Renal cortex interstitium (tissue), 11 donors: Measurements from ENCODE around the gene CADM2. TPM values are rescaled to one million over a fixed set of nuclear protein-coding genes. Genes with fewer than 3 reads are reported as not detected.

Experiments used
- DNase-seq, 11 donors: peaks; one replicate each; pipeline ENCODE4 v3.0.0-alpha.2; 2013; ENCODE audit warnings: low read depth in 9 of 11, low spot score in 4 of 11; ENCODE audit errors: extremely low read depth in 1 of 11
- polyA plus RNA-seq, 3 donors: library from polyadenylated mRNA; unstranded; fragments of 120-200 nt; gene quantifications; one replicate each; pipeline ENCODE4 v1.2.1, GENCODE V29; 2013; ENCODE audit not compliant: insufficient read length in 3 of 3

The CADM2 gene
- polyA plus RNA-seq, 3 donors, result 0.67 to 0.82 (median 0.70) TPM

GRCh38 chr3:85384372-85384771 is 425.6 kb downstream of the CADM2 start:
- no peak for DNase-seq

- DNase-seq, result no peak
Measured at GRCh38 chr3:85387913-85388505, 429.2 kb downstream of the CADM2 start.

GRCh38 chr3:85394424-85394823 is 435.6 kb downstream of the CADM2 start:
- no peak for DNase-seq

GRCh38 chr3:85397434-85397833 is 438.6 kb downstream of the CADM2 start:
- DNase-seq, result no peak

- no peak for DNase-seq
Measured at GRCh38 chr3:85426121-85426520, 467.3 kb downstream of the CADM2 start.

- DNase-seq, result no peak
Measured at GRCh38 chr3:85427467-85427866, 468.7 kb downstream of the CADM2 start.

GRCh38 chr3:85432081-85432480 is 473.3 kb downstream of the CADM2 start:
- no peak for DNase-seq

- DNase-seq, result no peak
Measured at GRCh38 chr3:85433319-85433718, 474.5 kb downstream of the CADM2 start.

GRCh38 chr3:85455561-85456200 is 496.9 kb downstream of the CADM2 start:
- no peak for DNase-seq

GRCh38 chr3:85474241-85474640 is 515.5 kb downstream of the CADM2 start:
- DNase-seq, result no peak

- no peak for DNase-seq
Measured at GRCh38 chr3:85475346-85475745, 516.6 kb downstream of the CADM2 start.

- no peak for DNase-seq
Measured at GRCh38 chr3:85476891-85477495, 518.2 kb downstream of the CADM2 start.

GRCh38 chr3:85481411-85482212 is 522.8 kb downstream of the CADM2 start:
- DNase-seq, result no peak

- DNase-seq, result no peak
Measured at GRCh38 chr3:85482213-85482490, 523.4 kb downstream of the CADM2 start.

GRCh38 chr3:85483986-85484385 is 525.2 kb downstream of the CADM2 start:
- DNase-seq, result no peak

- no peak for DNase-seq
Measured at GRCh38 chr3:85487375-85487774, 528.6 kb downstream of the CADM2 start.

- no peak for DNase-seq
Measured at GRCh38 chr3:85495602-85496001, 536.8 kb downstream of the CADM2 start.

- DNase-seq, result no peak
Measured at GRCh38 chr3:85498177-85498576, 539.4 kb downstream of the CADM2 start.

- no peak for DNase-seq
Measured at GRCh38 chr3:85502148-85502875, 543.5 kb downstream of the CADM2 start.
